ENCODE measurements around the gene CTTN. TPM values are rescaled to one million over a fixed set of nuclear protein-coding genes. Genes with fewer than 3 reads are reported as not detected.

The CTTN gene
- total and polyA plus RNA-seq, 2 experiments from 2014 or later = 72.5 to 245 TPM

- DNase-seq (ENCODE audit: low read depth in 1 of 2, low spot score in 1 of 2) = no peak
- Histone ChIP-seq H3K27ac (no peak overlapping the region), H3K4me1 (ENCODE audit: low read depth) (no peaks in the 10 kb centered on the region), H3K9me3 (ENCODE audit: low read depth) (no peaks in the 10 kb centered on the region), H3K36me3 (peaks cover 48% of the 10 kb centered on the region), H3K27me3 (no peaks in the 10 kb centered on the region), H3K4me3 (no peak overlapping the region)
- no peak for TF ChIP-seq CTCF (IDR thresholded peaks at IDR 0.05; ENCODE audit: low read depth, low read length)
Measured at GRCh38 chr11:70424765-70425344, 26.5 kb downstream of the CTTN start.

GRCh38 chr11:70427436-70427835 is 29.1 kb downstream of the CTTN start:
- H3K36me3 ChIP-seq = peaks cover 52% of the 10 kb centered on the region
- TF ChIP-seq CTCF (IDR thresholded peaks at IDR 0.05; ENCODE audit: low read depth, low read length) = no peak

GRCh38 chr11:70428701-70429427 is 30.5 kb downstream of the CTTN start:
- Histone ChIP-seq H3K27me3 (no peaks in the 10 kb centered on the region), H3K36me3 (peaks cover 50% of the 10 kb centered on the region)

More at GRCh38 chr11:70427436-70427835, 29.1 kb downstream of the CTTN start:
- no peaks in the 10 kb centered on the region for H3K9me3 ChIP-seq (ENCODE audit: low read depth)
- H3K4me1 ChIP-seq (ENCODE audit: low read depth) = no peaks in the 10 kb centered on the region
- no peak overlapping the region for H3K27ac ChIP-seq
- DNase-seq (ENCODE audit: low read depth in 1 of 2, low spot score in 1 of 2) = no peak
- H3K4me3 ChIP-seq = no peak overlapping the region
- H3K27me3 ChIP-seq = no peaks in the 10 kb centered on the region

GRCh38 chr11:70429428-70429705 is 31.0 kb downstream of the CTTN start:
- no peak for TF ChIP-seq CTCF (IDR thresholded peaks at IDR 0.05; ENCODE audit: low read depth, low read length)
- no peaks in the 10 kb centered on the region for H3K27me3 ChIP-seq
- no peak overlapping the region for H3K27ac ChIP-seq
- H3K4me1 ChIP-seq (ENCODE audit: low read depth) = no peaks in the 10 kb centered on the region
- no peak overlapping the region for H3K4me3 ChIP-seq
- no peaks in the 10 kb centered on the region for H3K9me3 ChIP-seq (ENCODE audit: low read depth)
- H3K36me3 ChIP-seq = peaks cover 53% of the 10 kb centered on the region
- no peak for DNase-seq (ENCODE audit: low read depth in 1 of 2, low spot score in 1 of 2)

More at GRCh38 chr11:70428701-70429427, 30.5 kb downstream of the CTTN start:
- no peak overlapping the region for H3K4me3 ChIP-seq
- H3K9me3 ChIP-seq (ENCODE audit: low read depth) = no peaks in the 10 kb centered on the region
- no peak for DNase-seq (ENCODE audit: low read depth in 1 of 2, low spot score in 1 of 2)
- TF ChIP-seq CTCF (IDR thresholded peaks at IDR 0.05; ENCODE audit: low read depth, low read length) = no peak
- no peak overlapping the region for H3K27ac ChIP-seq
- no peaks in the 10 kb centered on the region for H3K4me1 ChIP-seq (ENCODE audit: low read depth)

DNA sequence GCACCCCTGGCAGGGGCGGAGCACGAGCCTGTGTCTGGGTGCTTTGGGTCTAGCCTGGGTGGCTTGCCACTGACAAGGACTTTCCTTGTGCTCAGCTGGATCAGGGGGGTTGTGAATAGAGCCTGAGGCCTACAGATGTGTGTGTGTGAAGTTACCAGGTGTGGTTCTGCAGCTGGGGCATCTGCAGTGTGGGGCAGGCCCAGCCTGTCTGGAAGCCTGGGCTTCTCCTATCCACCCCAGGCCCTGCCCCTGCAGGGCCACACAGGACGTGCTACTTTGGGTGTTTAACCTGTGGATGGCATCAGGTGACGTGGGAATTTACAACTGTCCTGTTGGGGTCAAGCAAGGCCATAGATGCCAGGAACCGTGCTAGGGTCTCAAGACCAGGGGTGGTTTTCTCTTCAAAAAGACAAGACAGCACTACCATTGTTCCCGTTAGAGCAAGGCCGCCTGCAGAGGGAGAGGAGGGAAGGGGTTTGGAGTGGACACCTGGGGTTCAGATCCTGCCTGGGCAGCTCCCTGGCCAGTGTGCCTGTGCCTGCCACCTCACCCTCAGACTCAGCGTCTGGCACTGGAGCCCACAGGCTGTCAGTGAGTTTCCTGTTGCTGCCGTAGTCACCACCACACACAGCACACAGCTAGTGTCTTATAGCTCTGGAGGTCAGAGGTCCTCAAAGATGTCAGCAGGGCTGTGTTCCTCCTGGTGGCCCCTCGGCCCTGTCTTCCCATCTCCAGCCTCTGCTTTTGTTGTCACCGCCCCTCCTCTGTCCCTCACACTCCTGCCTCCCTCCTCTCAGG is 31.6 kb downstream of the CTTN start:
- DNase-seq (ENCODE audit: low read depth in 1 of 2, low spot score in 1 of 2) = no peak
- no peaks in the 10 kb centered on the region for H3K4me1 ChIP-seq (ENCODE audit: low read depth)
- peaks cover 58% of the 10 kb centered on the region for H3K36me3 ChIP-seq
- no peak for TF ChIP-seq CTCF (IDR thresholded peaks at IDR 0.05; ENCODE audit: low read depth, low read length)
- H3K4me3 ChIP-seq = no peak overlapping the region
- H3K9me3 ChIP-seq (ENCODE audit: low read depth) = no peaks in the 10 kb centered on the region
- H3K27me3 ChIP-seq = no peaks in the 10 kb centered on the region
- H3K27ac ChIP-seq = no peak overlapping the region

Data from cardiac muscle cell (in vitro differentiated cells and primary cell).